ENCODE measurements around the gene JADE2. TPM values are rescaled to one million over a fixed set of nuclear protein-coding genes. Genes with fewer than 3 reads are reported as not detected.
"Not testable (repeated sequence)": the region's sequence is repeated elsewhere in the genome, so short reads cannot be mapped to it uniquely, and the experiment has no call there.

The JADE2 gene
- total RNA-seq, 1 donor from 2014 or later: 17.5 TPM

- peak in 1 of 2 donors; percentile 48 for DNase-seq (ENCODE audit: low read depth in 2 of 2)
Observed at GRCh38 chr5:134551901-134552300, 26.4 kb downstream of the JADE2 start.

- DNase-seq (ENCODE audit: low read depth in 2 of 2): peak; percentile 90 to 97
Observed at GRCh38 chr5:134552301-134552700, 26.8 kb downstream of the JADE2 start.

DNA sequence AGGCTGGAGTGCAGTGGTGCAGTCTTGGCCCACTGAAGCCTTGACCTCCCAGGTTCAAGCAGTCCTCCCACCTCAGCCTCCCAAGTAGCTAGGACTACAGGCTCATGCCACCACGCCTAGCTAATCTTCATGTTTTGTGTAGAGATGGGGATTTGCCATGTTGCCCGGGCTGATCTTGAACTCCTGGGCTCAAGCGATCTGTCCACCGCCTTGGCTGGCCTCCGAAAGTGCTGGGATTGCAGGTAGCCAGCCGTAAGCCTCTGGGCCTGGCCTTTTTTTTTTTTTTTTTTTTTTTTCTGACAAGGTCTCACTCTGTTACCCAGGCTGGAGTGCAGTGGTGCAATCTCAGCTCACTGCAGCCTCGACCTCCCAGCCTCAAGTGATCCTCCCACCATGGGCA is 27.2 kb downstream of the JADE2 start:
- not testable (repeated sequence) for DNase-seq (ENCODE audit: low read depth in 2 of 2)

- DNase-seq (ENCODE audit: low read depth in 2 of 2): no peak
Observed at GRCh38 chr5:134553821-134554267, 28.4 kb downstream of the JADE2 start.

DNA sequence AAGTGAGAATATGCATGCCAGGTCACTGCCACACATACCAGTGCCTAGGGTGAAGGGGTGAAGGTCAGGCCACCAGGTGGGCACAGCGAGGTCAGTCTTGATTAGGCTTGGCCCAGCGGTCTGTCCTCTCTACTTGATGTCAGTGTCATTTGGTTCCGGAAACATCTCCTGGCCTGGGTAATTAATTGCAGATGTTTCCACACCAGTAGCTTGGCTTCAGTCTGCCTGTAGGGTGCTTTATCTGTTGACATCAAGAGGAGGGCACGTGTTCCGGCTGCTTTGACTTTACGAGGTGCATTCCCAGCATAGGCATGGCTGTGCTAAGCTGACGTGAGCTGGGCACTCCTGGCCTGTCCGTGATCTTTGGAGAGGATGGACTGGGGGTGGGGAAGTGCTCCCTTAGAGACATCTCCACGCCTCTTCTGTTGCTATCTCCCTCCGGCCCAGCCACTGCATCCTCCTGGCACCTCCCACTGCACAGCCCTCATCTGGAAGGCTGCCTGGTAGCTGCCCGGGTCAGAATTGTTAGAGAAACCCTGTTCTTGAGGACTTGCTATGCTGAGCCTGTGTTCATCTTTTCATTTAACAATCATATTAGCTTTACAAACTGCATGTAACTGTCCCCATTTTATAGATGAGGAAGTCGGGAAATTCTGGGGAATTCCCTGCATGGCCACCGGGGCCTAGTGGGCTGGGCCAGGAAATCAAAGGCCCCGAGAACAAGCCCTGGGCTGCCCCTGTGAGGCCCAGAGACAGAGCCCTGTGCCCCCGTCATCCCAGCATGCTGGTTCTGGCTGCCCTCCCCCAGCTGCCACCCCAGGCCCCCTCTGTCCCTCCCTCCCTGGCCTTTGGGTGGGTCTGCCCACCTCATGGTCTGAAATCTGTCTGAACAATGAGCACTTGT is 29.1 kb downstream of the JADE2 start:
- peak; percentile 66 to 69 for DNase-seq (ENCODE audit: low read depth in 2 of 2)

GRCh38 chr5:134555223-134555889 is 29.9 kb downstream of the JADE2 start:
- DNase-seq (ENCODE audit: low read depth in 2 of 2): no peak

- peak; percentile 61 to 85 for DNase-seq (ENCODE audit: low read depth in 2 of 2)
Observed at GRCh38 chr5:134555890-134556311, 30.4 kb downstream of the JADE2 start.

- DNase-seq (ENCODE audit: low read depth in 2 of 2): not testable (repeated sequence)
Observed at GRCh38 chr5:134556588-134556987, 31.1 kb downstream of the JADE2 start.

GRCh38 chr5:134556994-134557393 is 31.5 kb downstream of the JADE2 start:
- no peak for DNase-seq (ENCODE audit: low read depth in 2 of 2)

- DNase-seq (ENCODE audit: low read depth in 2 of 2): no peak
Observed at GRCh38 chr5:134559672-134560071, 34.2 kb downstream of the JADE2 start.

DNA sequence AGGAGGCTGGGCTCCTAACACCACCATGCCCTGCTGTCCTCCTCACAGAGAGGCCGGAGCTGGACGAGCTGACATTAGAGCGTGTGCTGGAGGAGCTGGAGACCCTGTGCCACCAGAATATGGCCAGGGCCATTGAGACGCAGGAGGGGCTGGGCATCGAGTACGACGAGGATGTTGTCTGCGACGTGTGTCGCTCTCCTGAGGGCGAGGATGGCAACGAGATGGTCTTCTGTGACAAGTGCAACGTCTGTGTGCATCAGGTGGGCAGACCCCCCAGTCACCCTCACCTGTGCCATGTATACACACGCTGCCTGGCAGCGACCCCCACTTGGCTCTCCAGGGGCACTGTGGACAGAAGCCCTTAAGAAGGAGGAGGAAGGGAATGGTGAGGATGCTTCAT is 35.2 kb downstream of the JADE2 start:
- DNase-seq (ENCODE audit: low read depth in 2 of 2): no peak

DNA sequence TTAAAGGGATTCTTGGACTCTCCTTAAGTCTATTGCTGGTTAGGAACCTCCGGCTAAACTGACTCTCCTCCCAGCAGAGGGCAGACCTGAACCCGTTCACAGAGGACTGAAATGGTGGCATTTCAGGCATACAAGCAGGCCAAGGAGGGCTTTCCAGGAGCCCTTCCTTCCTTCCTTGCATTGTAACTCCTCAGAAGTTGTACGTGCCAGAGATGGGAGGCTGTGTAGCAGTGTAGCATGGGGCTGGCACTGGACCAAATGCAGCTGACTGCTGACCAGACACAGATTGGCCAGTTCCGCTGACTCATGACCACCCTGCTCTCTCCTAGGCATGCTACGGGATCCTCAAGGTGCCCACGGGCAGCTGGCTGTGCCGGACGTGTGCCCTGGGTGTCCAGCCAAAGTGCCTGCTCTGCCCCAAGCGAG is 36.4 kb downstream of the JADE2 start:
- peak; percentile 55 to 99 for DNase-seq (ENCODE audit: low read depth in 2 of 2)

- DNase-seq (ENCODE audit: low read depth in 2 of 2): no peak
Observed at GRCh38 chr5:134563221-134563620, 37.8 kb downstream of the JADE2 start.

DNA sequence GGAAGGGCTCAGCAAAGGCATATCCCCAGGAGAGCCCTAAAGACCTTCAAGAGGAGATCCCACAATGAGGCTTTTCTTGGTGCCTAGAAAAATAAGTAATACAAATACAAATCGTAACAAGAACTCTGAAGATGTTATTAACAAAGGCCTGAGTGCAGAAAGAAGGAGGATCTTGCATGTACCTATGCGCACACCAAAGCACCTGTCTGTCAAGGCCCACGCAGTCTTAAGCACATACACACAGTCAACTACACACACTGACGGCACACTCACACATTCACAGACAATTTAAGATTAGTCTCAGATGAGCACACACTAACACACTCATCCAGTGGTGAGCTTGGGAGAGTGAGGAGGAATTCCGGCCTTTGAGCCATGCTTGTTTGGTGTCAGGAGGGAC is 38.5 kb downstream of the JADE2 start:
- DNase-seq (ENCODE audit: low read depth in 2 of 2): no peak

GRCh38 chr5:134564396-134564795 is 38.9 kb downstream of the JADE2 start:
- no peak for DNase-seq (ENCODE audit: low read depth in 2 of 2)

DNA sequence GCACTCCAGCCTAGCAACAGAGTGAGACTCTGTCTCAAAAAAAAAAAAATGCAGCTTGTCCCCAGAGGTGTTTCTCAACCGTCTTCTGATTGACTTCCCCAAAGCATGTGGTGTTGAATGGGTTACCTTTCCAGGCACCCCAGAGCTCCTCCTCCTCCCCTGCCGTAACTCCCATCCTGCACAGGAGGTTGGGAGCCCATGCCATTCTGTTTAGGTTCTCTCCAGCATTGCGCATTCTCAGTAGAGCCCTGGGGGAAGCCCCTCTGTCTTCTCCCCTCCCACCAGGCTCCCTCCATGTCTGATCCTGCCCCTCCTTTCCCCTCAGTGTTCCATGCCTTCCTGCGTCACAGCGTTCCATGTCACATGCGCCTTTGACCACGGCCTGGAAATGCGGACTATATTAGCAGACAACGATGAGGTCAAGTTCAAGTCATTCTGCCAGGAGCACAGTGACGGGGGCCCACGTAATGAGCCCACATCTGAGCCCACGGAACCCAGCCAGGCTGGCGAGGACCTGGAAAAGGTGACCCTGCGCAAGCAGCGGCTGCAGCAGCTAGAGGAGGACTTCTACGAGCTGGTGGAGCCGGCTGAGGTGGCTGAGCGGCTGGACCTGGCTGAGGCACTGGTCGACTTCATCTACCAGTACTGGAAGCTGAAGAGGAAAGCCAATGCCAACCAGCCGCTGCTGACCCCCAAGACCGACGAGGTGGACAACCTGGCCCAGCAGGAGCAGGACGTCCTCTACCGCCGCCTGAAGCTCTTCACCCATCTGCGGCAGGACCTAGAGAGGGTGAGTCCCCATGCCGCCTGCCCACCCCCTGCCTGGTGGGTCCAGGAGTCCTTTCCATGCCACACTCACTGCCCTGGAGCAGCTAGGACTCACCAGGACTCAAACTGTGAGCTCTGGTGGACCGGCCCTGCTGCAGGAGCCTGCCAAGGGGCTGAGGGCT is 40.6 kb downstream of the JADE2 start:
- no peak for DNase-seq (ENCODE audit: low read depth in 2 of 2)

- no peak for DNase-seq (ENCODE audit: low read depth in 2 of 2)
Observed at GRCh38 chr5:134566741-134567221, 41.3 kb downstream of the JADE2 start.

DNA sequence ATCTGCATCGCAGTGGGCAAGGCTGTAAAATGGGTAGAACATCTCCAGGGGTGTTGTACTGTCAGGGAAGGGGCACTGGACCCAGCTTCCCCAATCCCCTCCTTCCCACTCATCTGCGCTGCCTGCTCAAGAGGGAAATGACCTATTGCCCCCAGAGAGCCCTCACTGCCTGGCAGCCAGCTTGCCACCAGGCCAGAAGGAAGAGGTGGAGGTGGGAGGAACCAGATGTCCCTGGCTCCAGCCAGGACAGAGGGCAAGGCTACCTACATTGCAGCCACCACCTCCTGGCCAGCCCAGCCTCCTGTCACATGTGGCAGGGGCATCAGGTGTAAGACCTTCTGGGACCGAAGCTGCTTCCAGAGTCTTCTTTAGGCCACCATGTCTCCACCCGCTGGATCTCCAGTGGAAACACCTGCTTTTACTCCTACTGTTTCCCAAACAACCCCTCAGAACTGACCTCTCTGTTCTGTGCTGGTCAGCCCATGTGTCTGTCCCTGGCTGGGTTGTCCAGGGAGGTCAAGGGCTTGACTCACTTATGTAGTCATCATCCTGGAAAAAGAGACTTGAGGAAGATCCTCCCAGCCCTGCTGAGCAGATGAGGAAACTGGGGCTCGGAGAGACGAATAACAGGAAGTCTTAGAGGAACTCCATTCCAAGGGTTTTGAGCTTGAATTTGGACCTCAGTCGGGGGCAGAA is 42.3 kb downstream of the JADE2 start:
- peak in 1 of 2 donors; percentile 94 for DNase-seq (ENCODE audit: low read depth in 2 of 2)

GRCh38 chr5:134568337-134568700 is 42.8 kb downstream of the JADE2 start:
- DNase-seq (ENCODE audit: low read depth in 2 of 2): peak in 1 of 2 donors; percentile 37

Measured in lung microvascular endothelial cell (primary cell).